GM21528 (cell line): ENCODE data around the gene STX1A.
"Not testable (repeated sequence)": the region's sequence is repeated elsewhere in the genome, so short reads cannot be mapped to it uniquely, and the experiment has no call there.

Experiments
- ATAC-seq: cut with Tn5 transposase; IDR thresholded peaks from one replicate; pipeline ENCODE4 v1.9.1; 2021; ENCODE audit warnings: mild to moderate bottlenecking, moderate library complexity; ENCODE audit not compliant: unreplicated experiment, low FRiP score

The STX1A gene

GRCh38 chr7:73737491-73738219 is 18.2 kb upstream of the STX1A start:
- no peak for ATAC-seq

- no peak for ATAC-seq
These were observed 17.4 kb upstream of the STX1A start for GRCh38 chr7:73736885-73737284.

- no peak for ATAC-seq
These were observed 16.0 kb upstream of the STX1A start for GRCh38 chr7:73735528-73735905.

- ATAC-seq: no peak
These were observed 15.4 kb upstream of the STX1A start for GRCh38 chr7:73734619-73735527.

- ATAC-seq: no peak
These were observed 12.9 kb upstream of the STX1A start for GRCh38 chr7:73732397-73732796.

GRCh38 chr7:73730485-73730884 is 11.0 kb upstream of the STX1A start:
- ATAC-seq: no peak

GRCh38 chr7:73728551-73728950 is 9.1 kb upstream of the STX1A start:
- no peak for ATAC-seq

- ATAC-seq: no peak
These were observed 8.5 kb upstream of the STX1A start for GRCh38 chr7:73727952-73728351.

- ATAC-seq: peak; percentile 38
These were observed 6.6 kb upstream of the STX1A start for GRCh38 chr7:73726083-73726466.

GRCh38 chr7:73723813-73724212 is 4.3 kb upstream of the STX1A start:
- no peak for ATAC-seq

GRCh38 chr7:73722785-73723184 is 3.3 kb upstream of the STX1A start:
- ATAC-seq: no peak

GRCh38 chr7:73722182-73722581 is 2.7 kb upstream of the STX1A start:
- ATAC-seq: not testable (repeated sequence)

GRCh38 chr7:73721377-73721817 is 1.9 kb upstream of the STX1A start:
- no peak for ATAC-seq

- ATAC-seq: not testable (repeated sequence)
These were observed 974 bp upstream of the STX1A start for GRCh38 chr7:73720443-73720842.

GRCh38 chr7:73719806-73720169 is 319 bp upstream of the STX1A start:
- no peak for ATAC-seq

GRCh38 chr7:73718438-73718881 is 1.0 kb downstream of the STX1A start:
- no peak for ATAC-seq

GRCh38 chr7:73717991-73718405 is 1.5 kb downstream of the STX1A start:
- ATAC-seq: no peak

- ATAC-seq: no peak
These were observed 2.3 kb downstream of the STX1A start for GRCh38 chr7:73717025-73717807.

- no peak for ATAC-seq
These were observed 3.1 kb downstream of the STX1A start for GRCh38 chr7:73716318-73716890.

GRCh38 chr7:73715648-73716317 is 3.7 kb downstream of the STX1A start:
- no peak for ATAC-seq
